ENCODE data around the gene CTDNEP1. TPM values are rescaled to one million over a fixed set of nuclear protein-coding genes. Genes with fewer than 3 reads are reported as not detected.

CTDNEP1 gene
- total RNA-seq, 2 experiments from 2014 or later, result 159 to 160 TPM

DNA sequence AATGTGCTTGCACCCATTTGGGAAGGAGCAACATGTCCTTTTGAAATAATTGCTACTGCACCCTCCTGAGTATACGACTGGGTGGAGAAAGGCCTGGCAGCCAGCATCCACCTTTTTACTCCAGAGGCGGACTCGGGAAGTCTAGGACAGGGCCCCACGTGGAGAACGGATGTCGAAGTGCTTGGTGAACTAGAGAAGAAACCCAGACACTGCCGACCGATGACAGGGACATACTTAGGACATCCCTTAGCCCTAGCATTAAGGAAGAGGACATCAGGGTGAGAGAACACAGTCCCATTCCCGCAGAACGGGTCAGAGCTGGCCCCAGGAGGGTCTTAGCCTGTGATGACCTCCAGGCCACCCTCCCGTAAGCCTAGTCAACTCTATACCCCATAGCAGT, 39.2 kb upstream of the CTDNEP1 start:
- intact Hi-C loops (cut with micrococcal nuclease), result no loop called here
- Mint-ChIP-seq H3K9me3 (no peaks in the 10 kb centered on the region), H3K27me3 (peaks cover 19% of the 10 kb centered on the region), H3K27ac (no peak overlapping the region), H3K4me3 (no peak overlapping the region), H3K4me1 (ENCODE audit: low read depth) (peaks cover 8% of the 10 kb centered on the region), H3K36me3 (ENCODE audit: low read depth) (no peaks in the 10 kb centered on the region)
- CTCF ChIA-PET, result interaction anchor here (1.6 kb wide), 1 partner anchor 10 kb away, joined by 8 read pairs; no protein-coding TSS in a partner anchor
- ATAC-seq, result no peak
- TF ChIP-seq, protein P1, sequence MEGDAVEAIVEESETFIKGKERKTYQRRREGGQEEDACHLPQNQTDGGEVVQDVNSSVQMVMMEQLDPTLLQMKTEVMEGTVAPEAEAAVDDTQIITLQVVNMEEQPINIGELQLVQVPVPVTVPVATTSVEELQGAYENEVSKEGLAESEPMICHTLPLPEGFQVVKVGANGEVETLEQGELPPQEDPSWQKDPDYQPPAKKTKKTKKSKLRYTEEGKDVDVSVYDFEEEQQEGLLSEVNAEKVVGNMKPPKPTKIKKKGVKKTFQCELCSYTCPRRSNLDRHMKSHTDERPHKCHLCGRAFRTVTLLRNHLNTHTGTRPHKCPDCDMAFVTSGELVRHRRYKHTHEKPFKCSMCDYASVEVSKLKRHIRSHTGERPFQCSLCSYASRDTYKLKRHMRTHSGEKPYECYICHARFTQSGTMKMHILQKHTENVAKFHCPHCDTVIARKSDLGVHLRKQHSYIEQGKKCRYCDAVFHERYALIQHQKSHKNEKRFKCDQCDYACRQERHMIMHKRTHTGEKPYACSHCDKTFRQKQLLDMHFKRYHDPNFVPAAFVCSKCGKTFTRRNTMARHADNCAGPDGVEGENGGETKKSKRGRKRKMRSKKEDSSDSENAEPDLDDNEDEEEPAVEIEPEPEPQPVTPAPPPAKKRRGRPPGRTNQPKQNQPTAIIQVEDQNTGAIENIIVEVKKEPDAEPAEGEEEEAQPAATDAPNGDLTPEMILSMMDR (IDR thresholded peaks at IDR 0.05), result no peak
- no peak for DNase-seq
- POLR2A ChIA-PET, result interaction anchor here (1.9 kb wide), 1 partner anchor 9 kb away, joined by 5 read pairs; the partner anchor contains the start of gene SLC2A4

DNA sequence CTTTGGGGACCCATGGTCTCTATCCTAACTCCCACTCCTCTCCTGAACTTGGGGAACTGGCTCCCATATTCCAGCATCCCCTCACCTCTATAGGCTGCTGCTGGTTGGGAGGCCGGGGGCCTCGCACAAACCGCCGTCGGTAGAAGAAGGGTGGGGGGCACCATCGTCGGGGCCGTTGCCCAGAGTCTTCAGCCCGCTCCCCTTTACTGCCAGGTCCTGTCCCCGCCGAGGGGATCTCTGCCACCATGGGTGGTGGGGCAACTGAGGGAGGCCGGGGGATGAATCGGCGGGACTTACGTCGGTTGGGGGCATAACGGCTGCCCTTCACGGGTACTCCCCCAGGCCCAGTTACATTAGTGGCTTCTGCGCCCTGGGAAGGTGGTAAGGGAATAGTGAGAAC, 38.6 kb upstream of the CTDNEP1 start:
- peaks cover 5% of the 10 kb centered on the region for H3K4me1 Mint-ChIP-seq (ENCODE audit: low read depth)
- TF ChIP-seq, protein P1 (IDR thresholded peaks at IDR 0.05), result no peak
- peaks cover 16% of the 10 kb centered on the region for H3K27me3 Mint-ChIP-seq
- ATAC-seq (no peak), DNase-seq (no peak)
- CTCF ChIA-PET, result interaction anchor here (1.6 kb wide), 1 partner anchor 10 kb away, joined by 8 read pairs; no protein-coding TSS in a partner anchor
- intact Hi-C loops (cut with micrococcal nuclease), result no loop called here
- H3K9me3 Mint-ChIP-seq, result no peaks in the 10 kb centered on the region
- no peak overlapping the region for H3K27ac Mint-ChIP-seq
- POLR2A ChIA-PET, result interaction anchor here (1.9 kb wide), 1 partner anchor 9 kb away, joined by 5 read pairs; the partner anchor contains the start of gene SLC2A4
- no peaks in the 10 kb centered on the region for H3K36me3 Mint-ChIP-seq (ENCODE audit: low read depth)
- no peak overlapping the region for H3K4me3 Mint-ChIP-seq

DNA sequence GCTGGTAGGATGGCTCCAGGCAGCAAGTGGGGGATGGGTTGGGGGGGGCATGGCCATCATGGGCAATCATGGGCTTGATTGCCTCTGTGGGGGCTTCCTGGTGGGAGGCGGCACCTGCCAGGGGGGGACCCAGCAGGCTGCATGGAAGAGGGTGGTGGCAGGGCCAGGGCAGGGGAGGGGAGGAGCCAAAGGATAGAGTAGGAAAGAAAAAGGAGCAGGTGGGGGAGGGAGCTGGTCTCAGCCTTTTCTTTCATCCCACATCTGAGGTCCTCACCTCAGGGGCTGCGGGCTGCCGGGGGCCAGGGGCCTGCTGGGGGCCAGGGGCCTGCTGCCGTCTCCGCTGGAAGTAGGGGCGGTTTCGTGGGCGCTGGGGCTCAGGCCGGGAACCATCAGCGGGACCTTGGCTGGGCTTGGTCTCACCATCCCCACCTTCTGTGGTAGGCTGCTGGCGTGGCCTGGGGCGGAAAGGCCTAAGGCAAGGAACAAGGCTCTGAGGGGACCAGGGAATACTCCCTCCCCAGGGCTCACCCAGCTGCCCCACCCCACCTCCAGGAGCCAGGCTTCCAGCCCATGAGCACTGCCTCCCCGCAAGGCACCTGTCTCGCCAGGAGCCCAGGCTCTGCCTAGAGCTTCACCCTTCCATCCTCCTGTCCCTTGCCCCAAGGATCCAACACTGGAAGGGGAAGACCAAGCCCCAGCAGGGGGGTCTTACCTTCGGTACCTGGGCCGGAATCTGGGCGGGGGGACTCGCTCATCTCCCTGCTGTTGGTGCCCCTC, 37.9 kb upstream of the CTDNEP1 start:
- intact Hi-C loops (cut with micrococcal nuclease), result no loop called here
- DNase-seq (no peak), ATAC-seq (no peak)
- TF ChIP-seq, protein P1 (IDR thresholded peaks at IDR 0.05), result no peak
- peaks cover 3% of the 10 kb centered on the region for H3K4me1 Mint-ChIP-seq (ENCODE audit: low read depth)
- no peak overlapping the region for H3K4me3 Mint-ChIP-seq
- ChIA-PET POLR2A (interaction anchor here (0.6 to 1.9 kb wide), 2 partner anchors 8 to 397 kb away, joined by 4 to 5 read pairs; partner anchors contain the start of gene SLC2A4), CTCF (no interaction called here)
- H3K27ac Mint-ChIP-seq, result no peak overlapping the region
- H3K27me3 Mint-ChIP-seq, result peaks cover 14% of the 10 kb centered on the region
- H3K9me3 Mint-ChIP-seq, result no peaks in the 10 kb centered on the region
- H3K36me3 Mint-ChIP-seq (ENCODE audit: low read depth), result no peaks in the 10 kb centered on the region

DNA sequence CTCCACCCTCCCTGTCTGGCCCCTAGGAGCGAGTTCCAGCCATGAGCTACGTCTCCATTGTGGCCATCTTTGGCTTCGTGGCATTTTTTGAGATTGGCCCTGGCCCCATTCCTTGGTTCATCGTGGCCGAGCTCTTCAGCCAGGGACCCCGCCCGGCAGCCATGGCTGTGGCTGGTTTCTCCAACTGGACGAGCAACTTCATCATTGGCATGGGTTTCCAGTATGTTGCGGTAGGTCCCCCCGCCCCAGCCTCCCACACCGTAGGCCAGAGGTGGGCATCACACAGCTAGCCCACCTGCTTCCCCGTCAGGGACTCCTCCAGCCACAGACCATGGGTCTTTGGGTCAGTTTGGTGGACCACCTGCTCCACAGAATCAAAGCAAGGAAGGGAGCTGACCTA, 34.1 kb upstream of the CTDNEP1 start:
- no peaks in the 10 kb centered on the region for H3K36me3 Mint-ChIP-seq (ENCODE audit: low read depth)
- ChIA-PET CTCF (interaction anchor here (10.3 kb wide), 1 partner anchor 12 kb away, joined by 144 read pairs; no protein-coding TSS in a partner anchor), POLR2A (interaction anchor here (0.5 to 1.9 kb wide), 2 partner anchors 11 to 29 kb away, joined by 3 to 11 read pairs; partner anchors contain the start of gene GPS2)
- peaks cover 19% of the 10 kb centered on the region for H3K27me3 Mint-ChIP-seq
- TF ChIP-seq, protein P1 (IDR thresholded peaks at IDR 0.05), result no peak
- H3K9me3 Mint-ChIP-seq, result no peaks in the 10 kb centered on the region
- peaks cover 18% of the 10 kb centered on the region for H3K4me1 Mint-ChIP-seq (ENCODE audit: low read depth)
- DNase-seq (no peak), ATAC-seq (no peak)
- H3K4me3 Mint-ChIP-seq, result no peak overlapping the region
- no peak overlapping the region for H3K27ac Mint-ChIP-seq
- intact Hi-C loops (cut with micrococcal nuclease), result no loop called here

DNA sequence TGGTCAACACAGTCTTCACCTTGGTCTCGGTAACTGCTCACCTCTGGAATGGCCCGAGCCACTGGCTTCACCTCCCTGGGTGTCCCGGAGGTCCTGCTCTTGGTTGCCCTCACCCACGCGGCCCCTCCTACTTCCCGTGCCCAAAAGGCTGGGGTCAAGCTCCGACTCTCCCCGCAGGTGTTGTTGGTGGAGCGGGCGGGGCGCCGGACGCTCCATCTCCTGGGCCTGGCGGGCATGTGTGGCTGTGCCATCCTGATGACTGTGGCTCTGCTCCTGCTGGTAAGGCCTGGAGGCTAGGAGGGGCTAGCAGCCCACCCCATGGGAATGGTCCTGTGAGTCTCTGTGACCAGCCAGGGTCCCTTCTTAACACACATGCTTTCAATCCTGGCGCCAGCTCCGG, 33.4 kb upstream of the CTDNEP1 start:
- no peak overlapping the region for H3K4me3 Mint-ChIP-seq
- TF ChIP-seq, protein P1 (IDR thresholded peaks at IDR 0.05), result no peak
- H3K27ac Mint-ChIP-seq, result no peak overlapping the region

More for the DNA sequence above, 33.4 kb upstream of the CTDNEP1 start:
- no peaks in the 10 kb centered on the region for H3K36me3 Mint-ChIP-seq (ENCODE audit: low read depth)
- ChIA-PET CTCF (interaction anchor here (10.3 kb wide), 1 partner anchor 13 kb away, joined by 144 read pairs; no protein-coding TSS in a partner anchor), POLR2A (interaction anchor here (1.3 to 1.9 kb wide), 2 partner anchors 12 to 28 kb away, joined by 5 to 11 read pairs; no protein-coding TSS in a partner anchor)
- DNase-seq (no peak), ATAC-seq (no peak)
- intact Hi-C loops (cut with micrococcal nuclease), result no loop called here
- peaks cover 19% of the 10 kb centered on the region for H3K27me3 Mint-ChIP-seq
- no peaks in the 10 kb centered on the region for H3K9me3 Mint-ChIP-seq
- peaks cover 19% of the 10 kb centered on the region for H3K4me1 Mint-ChIP-seq (ENCODE audit: low read depth)
